Endothelial cell of umbilical vein (primary cell): ENCODE measurements around the gene CCSER2. TPM values are rescaled to one million over a fixed set of nuclear protein-coding genes. Genes with fewer than 3 reads are reported as not detected.

Source experiments
- BruUV-seq: library from RNA; stranded (reverse); fragments of 400-500 nt; replicated peaks from 2 replicates; lab custom pipeline; 2021; lab: Mats Ljungman, UMichigan
- CTCF ChIA-PET: fragments of 300-600, 350-600 bp; sonication (Branson Sonifier 250); formaldehyde crosslinking; loops from one replicate; lab custom pipeline; 2021; ENCODE audit warnings: antibody characterized with exemption, inconsistent platforms; lab: Charles Lee
- POLR2A ChIA-PET: fragments of 300-600, 350-600 bp; sonication (Branson Sonifier 250); formaldehyde crosslinking; loops from one replicate; lab custom pipeline; 2021; ENCODE audit warnings: antibody characterized with exemption, inconsistent platforms; lab: Charles Lee
- DNase-seq: peaks from one replicate; pipeline ENCODE4 v3.0.0-alpha.2; 2011; ENCODE audit warnings: low read depth, low spot score
- FAIRE-seq: peaks from 2 replicates; lab custom pipeline; 2011; peaks lifted over from hg19 to GRCh38; lab: Jason Lieb, UNC
- H2AFZ ChIP-seq: 2 replicates; pipeline ENCODE4 v1.6.0; 2012; ENCODE audit warnings: low read depth, low read length, control low read depth, inconsistent platforms
- H3K27ac ChIP-seq: 2 replicates; pipeline ENCODE4 v1.5.1; 2011; ENCODE audit warnings: low read depth, mild to moderate bottlenecking, control low read depth, low read length, moderate library complexity; ENCODE audit not compliant: insufficient read depth
- H3K27me3 ChIP-seq, 2 experiments: 2 replicates each; pipeline versions ENCODE4 v1.6.0 to v1.6.1; 2011; ENCODE audit warnings: low read length in 2 of 2, mixed read lengths in 1 of 2; ENCODE audit not compliant: control insufficient read depth in 2 of 2, insufficient read depth in 2 of 2
- H3K36me3 ChIP-seq, 2 experiments: 2 replicates in 1 of 2; 3 replicates in 1 of 2; pipeline ENCODE4 v1.5.1; 2011; ENCODE audit warnings: low read length in 2 of 2, mild to moderate bottlenecking in 1 of 2, moderate library complexity in 1 of 2; ENCODE audit not compliant: control insufficient read depth in 2 of 2, insufficient read depth in 2 of 2; ENCODE audit errors: extremely low read depth in 1 of 2
- H3K4me1 ChIP-seq: 3 replicates; pipeline ENCODE4 v1.5.1; 2011; ENCODE audit warnings: mild to moderate bottlenecking, low read length; ENCODE audit not compliant: control insufficient read depth, insufficient read depth; ENCODE audit errors: extremely low read depth
- H3K4me2 ChIP-seq: 2 replicates; pipeline ENCODE4 v1.6.1; 2011; ENCODE audit warnings: low read length, control low read depth, mixed read lengths; ENCODE audit not compliant: insufficient read depth
- H3K4me3 ChIP-seq, 3 experiments: fragments of 200-600 bp in 1 of 3; sonication (generic), shearing (Covaris generic) in 1 of 3; replicated peaks in 1 of 3; 2 replicates each; pipeline ENCODE4 v1.5.1; 2011 to 2016; ENCODE audit warnings: control low read depth in 3 of 3, low read length in 3 of 3, mild to moderate bottlenecking in 2 of 3, inconsistent platforms in 1 of 3, low read depth in 1 of 3, moderate library complexity in 1 of 3; ENCODE audit not compliant: insufficient read depth in 1 of 3
- H3K79me2 ChIP-seq: 2 replicates; pipeline ENCODE4 v1.6.0; 2012; ENCODE audit warnings: low read length, inconsistent platforms; ENCODE audit not compliant: control insufficient read depth, insufficient read depth
- H3K9ac ChIP-seq: replicated peaks from 2 replicates; pipeline ENCODE3; 2011; ENCODE audit warnings: low read length, control low read depth; ENCODE audit not compliant: insufficient read depth; ENCODE audit errors: extremely low read depth
- H3K9me1 ChIP-seq: replicated peaks from 3 replicates; pipeline ENCODE4 v1.6.0; 2011; ENCODE audit warnings: mild to moderate bottlenecking, low read length; ENCODE audit not compliant: control insufficient read depth, insufficient read depth; ENCODE audit errors: extremely low read depth
- H3K9me3 ChIP-seq: replicated peaks from 2 replicates; pipeline ENCODE4 v1.5.1; 2012; ENCODE audit warnings: low read length, inconsistent platforms; ENCODE audit not compliant: control insufficient read depth, insufficient read depth
- H4K20me1 ChIP-seq: replicated peaks from 2 replicates; pipeline ENCODE3; 2011; ENCODE audit warnings: mild to moderate bottlenecking, low read length; ENCODE audit not compliant: control insufficient read depth, insufficient read depth; ENCODE audit errors: extremely low read depth
- EZH2 ChIP-seq: IDR thresholded peaks from 2 replicates; pipeline ENCODE4 v1.6.1; 2012; ENCODE audit warnings: borderline replicate concordance, low read depth, mild to moderate bottlenecking, moderate library complexity, low read length, inconsistent platforms; ENCODE audit not compliant: severe bottlenecking
- FOS ChIP-seq: IDR thresholded peaks from 2 replicates; pipeline ENCODE4 v1.6.1; 2011; ENCODE audit warnings: mild to moderate bottlenecking, low read length, moderate library complexity, borderline replicate concordance; ENCODE audit not compliant: insufficient read depth
- GATA2 ChIP-seq: IDR thresholded peaks from 2 replicates; pipeline ENCODE4 v1.7.0; 2011; ENCODE audit warnings: low read depth, mild to moderate bottlenecking, moderate library complexity, mixed read lengths, low read length; ENCODE audit not compliant: insufficient read length, insufficient read depth
- JUN ChIP-seq: IDR thresholded peaks from 2 replicates; pipeline ENCODE4 v1.6.1; 2011; ENCODE audit warnings: borderline replicate concordance, low read depth; ENCODE audit not compliant: insufficient read length, insufficient read depth
- MYC ChIP-seq: IDR thresholded peaks from one replicate; pipeline ENCODE4 v1.6.1; 2011; ENCODE audit warnings: mild to moderate bottlenecking, low read depth, low read length
- POLR2A ChIP-seq: IDR thresholded peaks from 2 replicates; pipeline ENCODE4 v1.6.1; 2012; ENCODE audit warnings: low read depth, mild to moderate bottlenecking, control low read depth, low read length
- POLR2AphosphoS5 ChIP-seq: IDR thresholded peaks from 2 replicates; pipeline ENCODE4 v1.6.1; 2012; ENCODE audit warnings: low read depth, mild to moderate bottlenecking, control low read depth, low read length, moderate library complexity; ENCODE audit not compliant: insufficient read depth
- dilution Hi-C: fragments of 300-500 bp; cut with MboI; formaldehyde crosslinking; loops from one replicate; pipeline ENCODE4 v1.15.0; 2019; ENCODE audit warnings: low sequenced_read_pairs; ENCODE audit not compliant: extremely low pct_ligation_motif_present
- intact Hi-C: fragments of 100-400 bp; cut with micrococcal nuclease; formaldehyde crosslinking; loops from one replicate; pipeline ENCODE4 v1.10.0; 2022
- polyA plus RNA-seq, 4 experiments: library from polyadenylated mRNA; depleted of rRNA in 3 of 4; stranded (reverse) in 3 of 4; unstranded in 1 of 4; fragments of >200 nt; gene quantifications; 2 replicates each; pipeline versions ENCODE4 v1.2.1 to v1.2.3, GENCODE V29; 2011 to 2012; ENCODE audit warnings: missing spikeins in 1 of 4
- total RNA-seq: library from RNA; stranded (reverse); gene quantifications from 2 replicates; pipeline ENCODE4 v1.2.3, GENCODE V29; 2021
- TF ChIP-seq, protein P1 (sequence below): IDR thresholded peaks from 2 replicates; pipeline ENCODE4 v1.6.1; 2011; ENCODE audit not compliant: insufficient read depth, insufficient read length
- TF ChIP-seq, protein P2 (sequence below), 2 donors: IDR thresholded peaks; 1 replicate in 1 of 2; 2 replicates in 1 of 2; pipeline ENCODE4 v1.5.1; 2011; ENCODE audit warnings: low read length in 2 of 2, mild to moderate bottlenecking in 2 of 2, moderate library complexity in 2 of 2, control low read depth in 1 of 2, inconsistent platforms in 1 of 2, low read depth in 1 of 2; ENCODE audit not compliant: insufficient read depth in 1 of 2; ENCODE audit errors: extremely low read depth in 1 of 2

Gene CCSER2
- total and polyA plus RNA-seq, 2 donors (not counting 3 experiments of a cell fraction or from before 2014, with no cell fraction given), result 14.5 to 49.3 TPM

GRCh38 chr10:84456126-84456525, 127.7 kb downstream of the CCSER2 start:
- Histone ChIP-seq H2AFZ (no peak overlapping the region), H3K4me1 (no peaks in the 10 kb centered on the region), H3K4me2 (no peak overlapping the region), H3K4me3 (no peak overlapping the region), H3K27me3 (no peaks in the 10 kb centered on the region), H3K79me2 (no peaks in the 10 kb centered on the region), H3K27ac (no peak overlapping the region), H3K9me3 (no peaks in the 10 kb centered on the region), H3K9ac (no peak overlapping the region), H3K9me1 (no peaks in the 10 kb centered on the region), H4K20me1 (no peaks in the 10 kb centered on the region), H3K36me3 (no peaks in the 10 kb centered on the region)
- intact Hi-C loops (no loop called here), dilution Hi-C loops (no loop called here)
- TF ChIP-seq EZH2, result no peak
- no peak for TF ChIP-seq MYC
- no peak for TF ChIP-seq FOS
- TF ChIP-seq, protein P1, sequence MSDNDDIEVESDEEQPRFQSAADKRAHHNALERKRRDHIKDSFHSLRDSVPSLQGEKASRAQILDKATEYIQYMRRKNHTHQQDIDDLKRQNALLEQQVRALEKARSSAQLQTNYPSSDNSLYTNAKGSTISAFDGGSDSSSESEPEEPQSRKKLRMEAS, result no peak
- no peak for TF ChIP-seq JUN
- TF ChIP-seq GATA2, result no peak
- TF ChIP-seq, protein P2, sequence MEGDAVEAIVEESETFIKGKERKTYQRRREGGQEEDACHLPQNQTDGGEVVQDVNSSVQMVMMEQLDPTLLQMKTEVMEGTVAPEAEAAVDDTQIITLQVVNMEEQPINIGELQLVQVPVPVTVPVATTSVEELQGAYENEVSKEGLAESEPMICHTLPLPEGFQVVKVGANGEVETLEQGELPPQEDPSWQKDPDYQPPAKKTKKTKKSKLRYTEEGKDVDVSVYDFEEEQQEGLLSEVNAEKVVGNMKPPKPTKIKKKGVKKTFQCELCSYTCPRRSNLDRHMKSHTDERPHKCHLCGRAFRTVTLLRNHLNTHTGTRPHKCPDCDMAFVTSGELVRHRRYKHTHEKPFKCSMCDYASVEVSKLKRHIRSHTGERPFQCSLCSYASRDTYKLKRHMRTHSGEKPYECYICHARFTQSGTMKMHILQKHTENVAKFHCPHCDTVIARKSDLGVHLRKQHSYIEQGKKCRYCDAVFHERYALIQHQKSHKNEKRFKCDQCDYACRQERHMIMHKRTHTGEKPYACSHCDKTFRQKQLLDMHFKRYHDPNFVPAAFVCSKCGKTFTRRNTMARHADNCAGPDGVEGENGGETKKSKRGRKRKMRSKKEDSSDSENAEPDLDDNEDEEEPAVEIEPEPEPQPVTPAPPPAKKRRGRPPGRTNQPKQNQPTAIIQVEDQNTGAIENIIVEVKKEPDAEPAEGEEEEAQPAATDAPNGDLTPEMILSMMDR (IDR thresholded peaks at IDR 0.05; ENCODE audit: extremely low read depth in 1 of 2, insufficient read depth in 1 of 2, low read depth in 1 of 2, low read length in 2 of 2), result no peak
- TF ChIP-seq POLR2AphosphoS5, result no peak
- TF ChIP-seq POLR2A, result no peak
- no peak for DNase-seq
- no peak for FAIRE-seq
- ChIA-PET POLR2A (no interaction called here), CTCF (interaction anchor here (0.8 to 1.9 kb wide), 3 partner anchors 26 to 192 kb away, joined by 3 to 11 read pairs (median 4); no protein-coding TSS in a partner anchor)
- BruUV-seq, result no TSS peak
